WTC11 (cell line): Measurements from ENCODE around the gene CACNA2D3. TPM values are rescaled to one million over a fixed set of nuclear protein-coding genes. Genes with fewer than 3 reads are reported as not detected.

Experiments used
- ATAC-seq: fragments of 200-7000 bp; cut with Tn5 transposase; 2 replicates; pipeline ENCODE4 v1.10.0; 2021; ENCODE audit warnings: mild to moderate bottlenecking, moderate library complexity
- CTCF ChIA-PET: fragments of 300-600 bp; sonication (Branson Sonifier 250); formaldehyde crosslinking; loops from one replicate; lab custom pipeline; 2021; ENCODE audit warnings: antibody characterized with exemption; lab: Charles Lee
- POLR2A ChIA-PET: fragments of 350-600 bp; sonication (Branson Sonifier 250); formaldehyde crosslinking; loops from one replicate; lab custom pipeline; 2021; ENCODE audit warnings: antibody characterized with exemption; lab: Charles Lee
- DNase-seq: peaks from one replicate; pipeline ENCODE4 v3.0.0; 2021; ENCODE audit warnings: low spot score
- H3K27ac Mint-ChIP-seq: 2 replicates; pipeline ENCODE4 v1.8.0; 2021; ENCODE audit warnings: mixed read lengths
- H3K27me3 Mint-ChIP-seq: 2 replicates; pipeline ENCODE4 v1.8.0; 2021; ENCODE audit warnings: low read depth, mild to moderate bottlenecking, moderate library complexity, mixed read lengths
- H3K36me3 Mint-ChIP-seq: 2 replicates; pipeline ENCODE4 v1.8.0; 2021; ENCODE audit warnings: mixed read lengths
- H3K4me1 Mint-ChIP-seq: 2 replicates; pipeline ENCODE4 v1.8.0; 2022; ENCODE audit warnings: mixed read lengths
- H3K4me3 Mint-ChIP-seq: 2 replicates; pipeline ENCODE4 v1.8.0; 2021; ENCODE audit warnings: mild to moderate bottlenecking, moderate library complexity, mixed read lengths
- H3K9me3 Mint-ChIP-seq: 2 replicates; pipeline ENCODE4 v1.8.0; 2021; ENCODE audit warnings: mixed read lengths
- CTCF ChIP-seq: fragments of 200-600 bp; IDR thresholded peaks from 2 replicates; pipeline ENCODE4 v1.8.0; 2022; ENCODE audit warnings: antibody characterized with exemption
- E2F5 ChIP-seq: sonication (generic); formaldehyde crosslinking; IDR thresholded peaks from 2 replicates; pipeline ENCODE4 v1.8.1; 2022; ENCODE audit warnings: mild to moderate bottlenecking, moderate library complexity, missing genetic modification reagents
- ERG ChIP-seq: fragments of 250-450 bp; sonication (Bioruptor Pico); IDR thresholded peaks from 2 replicates; pipeline ENCODE4 v1.8.0; 2021; ENCODE audit warnings: mild to moderate bottlenecking
- ETV6 ChIP-seq: sonication (generic); formaldehyde crosslinking; IDR thresholded peaks from 2 replicates; pipeline ENCODE4 v1.8.1; 2022; ENCODE audit warnings: mild to moderate bottlenecking, missing genetic modification reagents
- FOXJ3 ChIP-seq: sonication (generic); formaldehyde crosslinking; IDR thresholded peaks from 2 replicates; pipeline ENCODE4 v1.9.0; 2021; ENCODE audit warnings: missing genetic modification reagents, mild to moderate bottlenecking, borderline replicate concordance
- HMGA2 ChIP-seq: fragments of 250-450 bp; sonication (Bioruptor Pico); IDR thresholded peaks from 2 replicates; pipeline ENCODE4 v1.4.0; 2021; ENCODE audit warnings: mild to moderate bottlenecking, moderate library complexity
- JAZF1 ChIP-seq: fragments of 250-450 bp; sonication (Bioruptor Pico); IDR thresholded peaks from 2 replicates; pipeline ENCODE4 v1.9.0; 2021; ENCODE audit warnings: moderate library complexity, mild to moderate bottlenecking, inconsistent platforms
- MAX ChIP-seq: sonication (generic); formaldehyde crosslinking; IDR thresholded peaks from 2 replicates; pipeline ENCODE4 v1.8.0; 2022; ENCODE audit warnings: mild to moderate bottlenecking, missing genetic modification reagents
- MLX ChIP-seq: sonication (generic); formaldehyde crosslinking; IDR thresholded peaks from 2 replicates; pipeline ENCODE4 v1.8.1; 2023; ENCODE audit warnings: mild to moderate bottlenecking, missing genetic modification reagents, moderate library complexity
- MXD4 ChIP-seq: fragments of 250-450 bp; sonication (Bioruptor Pico); IDR thresholded peaks from 2 replicates; pipeline ENCODE4 v1.8.0; 2021; ENCODE audit warnings: mild to moderate bottlenecking, moderate library complexity, borderline replicate concordance
- PREB ChIP-seq: sonication (generic); formaldehyde crosslinking; IDR thresholded peaks from 2 replicates; pipeline ENCODE4 v1.8.1; 2022; ENCODE audit warnings: mild to moderate bottlenecking, missing genetic modification reagents, moderate library complexity, borderline replicate concordance
- PRRX2 ChIP-seq: fragments of 250-450 bp; sonication (Bioruptor Pico); IDR thresholded peaks from 2 replicates; pipeline ENCODE4 v1.8.0; 2021; ENCODE audit warnings: mild to moderate bottlenecking
- SOX15 ChIP-seq: fragments of 250-450 bp; sonication (Bioruptor Pico); IDR thresholded peaks from 2 replicates; pipeline ENCODE4 v1.9.0; 2021; ENCODE audit warnings: mild to moderate bottlenecking
- TP53 ChIP-seq: sonication (generic); formaldehyde crosslinking; IDR thresholded peaks from 2 replicates; pipeline ENCODE4 v1.8.1; 2023; ENCODE audit warnings: mild to moderate bottlenecking, missing genetic modification reagents
- USF1 ChIP-seq: sonication (generic); formaldehyde crosslinking; IDR thresholded peaks from 2 replicates; pipeline ENCODE4 v1.8.0; 2022; ENCODE audit warnings: mild to moderate bottlenecking, missing genetic modification reagents
- ZNF396 ChIP-seq: fragments of 250-450 bp; sonication (Bioruptor Pico); IDR thresholded peaks from 2 replicates; pipeline ENCODE4 v1.8.0; 2021; ENCODE audit warnings: mild to moderate bottlenecking, moderate library complexity, borderline replicate concordance
- ZNF423 ChIP-seq: fragments of 250-450 bp; sonication (Bioruptor Pico); IDR thresholded peaks from 2 replicates; pipeline ENCODE4 v2.1.2; 2022; ENCODE audit warnings: mild to moderate bottlenecking, moderate library complexity
- total RNA-seq: library from RNA; stranded (reverse); gene quantifications from 3 replicates; pipeline ENCODE4 v1.2.3, GENCODE V29; 2021

Gene CACNA2D3
- total RNA-seq, 1 experiment from 2014 or later: 5.0 TPM

- TF ChIP-seq E2F5 (CRISPR knock-in tag) (no peak), MLX (CRISPR knock-in tag) (no peak), JAZF1 (CRISPR knock-in tag) (no peak), USF1 (CRISPR knock-in tag) (no peak), PREB (CRISPR knock-in tag) (no peak), HMGA2 (CRISPR knock-in tag) (no peak), ERG (CRISPR knock-in tag) (no peak), SOX15 (CRISPR knock-in tag) (no peak), ETV6 (CRISPR knock-in tag) (no peak), TP53 (no peak), ZNF423 (no peak), PRRX2 (CRISPR knock-in tag) (no peak), CTCF (no peak), MAX (CRISPR knock-in tag) (no peak)
- DNase-seq (no peak), ATAC-seq (no peak)
- Mint-ChIP-seq H3K4me3 (no peak overlapping the region), H3K36me3 (0 out of 2 replicates have a peak, but pooled peaks cover 4% of the 10 kb centered on the region), H3K27me3 (peaks cover 31% of the 10 kb centered on the region), H3K4me1 (peaks cover 6% of the 10 kb centered on the region), H3K9me3 (no peaks in the 10 kb centered on the region), H3K27ac (no peak overlapping the region)
- CTCF ChIA-PET: interaction anchor here (0.5 to 2.6 kb wide), 59 partner anchors 9 to 1421 kb away, joined by 3 to 22 read pairs (median 4); no protein-coding TSS in a partner anchor
- POLR2A ChIA-PET: interaction anchor here (0.7 to 0.8 kb wide), 2 partner anchors 11 to 41 kb away, joined by 3 to 7 read pairs; no protein-coding TSS in a partner anchor
These were observed 708.8 kb downstream of the CACNA2D3 start for GRCh38 chr3:54831112-54831511.

- peaks cover 13% of the 10 kb centered on the region for H3K27me3 Mint-ChIP-seq
- ChIA-PET CTCF (no interaction called here), POLR2A (no interaction called here)
- ATAC-seq: no peak
- DNase-seq: no peak
- no peak overlapping the region for H3K27ac Mint-ChIP-seq
- H3K4me1 Mint-ChIP-seq: no peaks in the 10 kb centered on the region; the same call in 1 of the 2 replicates
- H3K36me3 Mint-ChIP-seq: 0 out of 2 replicates have a peak, but pooled peaks cover 4% of the 10 kb centered on the region
- H3K4me3 Mint-ChIP-seq: no peak overlapping the region
- H3K9me3 Mint-ChIP-seq: no peaks in the 10 kb centered on the region
- TF ChIP-seq JAZF1 (CRISPR knock-in tag): no peak
- no peak for TF ChIP-seq PRRX2 (CRISPR knock-in tag)
- no peak for TF ChIP-seq E2F5 (CRISPR knock-in tag)
- no peak for TF ChIP-seq FOXJ3
- no peak for TF ChIP-seq MXD4
- no peak for TF ChIP-seq ZNF396 (CRISPR knock-in tag)
- TF ChIP-seq, all 79 proteins: peak for 0
These were observed 710.5 kb downstream of the CACNA2D3 start for GRCh38 chr3:54832876-54833275.
